ENCODE measurements around the gene ZNF385D. TPM values are rescaled to one million over a fixed set of nuclear protein-coding genes. Genes with fewer than 3 reads are reported as not detected.

ZNF385D gene
- total and polyA plus RNA-seq, 4 donors = 0.08 to 0.50 (median 0.09) TPM

GRCh38 chr3:21750080-21750696 lies 822 bp downstream of the ZNF385D start:
- Histone ChIP-seq H3K4me1 (ENCODE audit: control insufficient read depth in 4 of 4, insufficient read depth in 4 of 4, low read length in 3 of 4) (no peaks in the 10 kb centered on the region), H3K27me3 (ENCODE audit: control insufficient read depth in 4 of 4, insufficient read depth in 4 of 4, low read length in 3 of 4) (peaks cover 0 to 3% (median 1%) of the 10 kb centered on the region in 4 donors), H3K36me3 (ENCODE audit: control insufficient read depth in 4 of 4, insufficient read depth in 3 of 4, low read depth in 1 of 4, low read length in 3 of 4) (no peaks in the 10 kb centered on the region), H3K9me3 (ENCODE audit: control insufficient read depth in 4 of 4, low read length in 3 of 4) (no peaks in the 10 kb centered on the region), H3K4me3 (ENCODE audit: low read depth in 1 of 3, low read length in 3 of 3) (no peak overlapping the region), H3K27ac (ENCODE audit: low read depth in 1 of 2, low read length in 2 of 2) (no peak overlapping the region), H3K9ac (ENCODE audit: low read depth in 1 of 2, low read length in 2 of 2) (no peak overlapping the region)
- DNase-seq (ENCODE audit: low spot score) = no peak
- TF ChIP-seq SP1 (IDR thresholded peaks at IDR 0.05) (no peak), RXRA (IDR thresholded peaks at IDR 0.05) (no peak), HNF4A (conservative IDR thresholded peaks at IDR 0.05) (no peak), YY1 (IDR thresholded peaks at IDR 0.05) (no peak)
- 38% methylated on average over 8 of the region's 8 CpGs for WGBS

DNA sequence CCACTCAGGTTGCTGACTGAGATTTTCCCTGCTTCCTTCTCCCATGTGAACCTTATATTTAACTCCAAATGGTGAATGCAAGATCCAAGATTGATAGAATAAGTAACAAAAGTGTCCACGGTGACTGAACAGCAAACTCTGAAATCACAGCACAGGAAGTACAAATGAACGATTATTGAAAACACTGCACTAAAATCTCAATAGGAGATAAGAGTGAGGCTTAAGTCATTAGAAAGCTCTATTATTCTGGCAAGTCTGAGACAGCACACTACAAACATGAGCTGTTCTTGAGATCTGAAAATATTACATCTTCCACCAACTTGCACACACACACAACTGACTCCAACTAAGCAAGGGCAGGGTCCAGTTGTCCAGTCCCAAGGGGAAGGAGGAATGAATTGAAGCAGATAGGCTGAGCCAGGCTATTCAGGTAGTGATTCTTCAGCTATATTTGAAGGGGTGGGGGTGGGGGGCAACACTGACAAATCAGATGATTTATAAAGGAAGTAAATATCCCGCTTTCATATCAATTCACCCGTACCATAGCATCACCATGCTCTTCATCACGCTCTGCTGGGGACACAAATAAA lies 2.9 kb downstream of the ZNF385D start:
- Histone ChIP-seq H3K4me3 (ENCODE audit: low read depth in 1 of 3, low read length in 3 of 3) (no peak overlapping the region), H3K27me3 (ENCODE audit: control insufficient read depth in 4 of 4, insufficient read depth in 4 of 4, low read length in 3 of 4) (peaks cover 0 to 3% (median 1%) of the 10 kb centered on the region in 4 donors), H3K4me1 (ENCODE audit: control insufficient read depth in 4 of 4, insufficient read depth in 4 of 4, low read length in 3 of 4) (no peaks in the 10 kb centered on the region), H3K9ac (ENCODE audit: low read depth in 1 of 2, low read length in 2 of 2) (no peak overlapping the region), H3K9me3 (ENCODE audit: control insufficient read depth in 4 of 4, low read length in 3 of 4) (no peaks in the 10 kb centered on the region), H3K36me3 (ENCODE audit: control insufficient read depth in 4 of 4, insufficient read depth in 3 of 4, low read depth in 1 of 4, low read length in 3 of 4) (no peaks in the 10 kb centered on the region), H3K27ac (ENCODE audit: low read depth in 1 of 2, low read length in 2 of 2) (no peak overlapping the region)
- whole genome bisulfite sequencing = 77% methylated on average over 5 of the region's 5 CpGs
- no peak for DNase-seq (ENCODE audit: low spot score)
- TF ChIP-seq RXRA (IDR thresholded peaks at IDR 0.05) (no peak), GABPA (IDR thresholded peaks at IDR 0.05 in 1 of 2, conservative IDR thresholded peaks at IDR 0.05 in 1 of 2) (no peak), JUND (IDR thresholded peaks at IDR 0.05) (no peak), EGR1 (IDR thresholded peaks at IDR 0.05; ENCODE audit: low read depth in 2 of 2) (no peak), ATF3 (IDR thresholded peaks at IDR 0.05) (no peak), CTCF (IDR thresholded peaks at IDR 0.05; ENCODE audit: low read depth, low read length, missing input control) (no peak), SP1 (IDR thresholded peaks at IDR 0.05) (no peak)
- TF ChIP-seq, protein P1, sequence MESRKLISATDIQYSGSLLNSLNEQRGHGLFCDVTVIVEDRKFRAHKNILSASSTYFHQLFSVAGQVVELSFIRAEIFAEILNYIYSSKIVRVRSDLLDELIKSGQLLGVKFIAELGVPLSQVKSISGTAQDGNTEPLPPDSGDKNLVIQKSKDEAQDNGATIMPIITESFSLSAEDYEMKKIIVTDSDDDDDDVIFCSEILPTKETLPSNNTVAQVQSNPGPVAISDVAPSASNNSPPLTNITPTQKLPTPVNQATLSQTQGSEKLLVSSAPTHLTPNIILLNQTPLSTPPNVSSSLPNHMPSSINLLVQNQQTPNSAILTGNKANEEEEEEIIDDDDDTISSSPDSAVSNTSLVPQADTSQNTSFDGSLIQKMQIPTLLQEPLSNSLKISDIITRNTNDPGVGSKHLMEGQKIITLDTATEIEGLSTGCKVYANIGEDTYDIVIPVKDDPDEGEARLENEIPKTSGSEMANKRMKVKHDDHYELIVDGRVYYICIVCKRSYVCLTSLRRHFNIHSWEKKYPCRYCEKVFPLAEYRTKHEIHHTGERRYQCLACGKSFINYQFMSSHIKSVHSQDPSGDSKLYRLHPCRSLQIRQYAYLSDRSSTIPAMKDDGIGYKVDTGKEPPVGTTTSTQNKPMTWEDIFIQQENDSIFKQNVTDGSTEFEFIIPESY (IDR thresholded peaks at IDR 0.05) = no peak

DNA sequence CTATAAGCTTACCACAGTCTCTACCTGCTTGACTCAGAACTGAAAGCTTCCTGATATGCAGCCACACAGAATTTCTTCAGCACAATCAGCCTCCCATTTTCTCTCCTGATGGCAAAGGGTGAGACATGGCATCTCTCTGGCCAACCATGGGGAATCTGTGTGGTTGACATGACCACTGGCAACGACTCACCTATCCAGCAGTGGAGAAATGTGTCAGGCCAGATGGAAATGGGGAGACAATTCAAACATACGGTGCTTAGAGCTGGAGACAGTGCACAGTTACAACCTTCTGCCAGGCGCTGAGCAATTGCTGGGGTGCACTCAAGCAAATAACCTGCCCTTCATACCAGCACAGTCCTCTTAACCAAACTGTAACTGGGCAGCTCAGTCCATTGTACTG lies 3.6 kb downstream of the ZNF385D start:
- H3K9ac ChIP-seq (ENCODE audit: low read depth in 1 of 2, low read length in 2 of 2) = no peak overlapping the region
- peaks cover 0 to 3% (median 1%) of the 10 kb centered on the region in 4 donors for H3K27me3 ChIP-seq (ENCODE audit: control insufficient read depth in 4 of 4, insufficient read depth in 4 of 4, low read length in 3 of 4)
- no peaks in the 10 kb centered on the region for H3K4me1 ChIP-seq (ENCODE audit: control insufficient read depth in 4 of 4, insufficient read depth in 4 of 4, low read length in 3 of 4)
- TF ChIP-seq RXRA (IDR thresholded peaks at IDR 0.05) (no peak), RAD21 (IDR thresholded peaks at IDR 0.05) (no peak), NR2F2 (IDR thresholded peaks at IDR 0.05) (no peak), FOXA2 (IDR thresholded peaks at IDR 0.05) (no peak), YY1 (IDR thresholded peaks at IDR 0.05) (no peak), EGR1 (IDR thresholded peaks at IDR 0.05; ENCODE audit: low read depth in 2 of 2) (no peak), REST (IDR thresholded peaks at IDR 0.05) (no peak), HNF4A (conservative IDR thresholded peaks at IDR 0.05) (no peak), HNF4G (IDR thresholded peaks at IDR 0.05) (no peak)
- TF ChIP-seq, protein P1 (IDR thresholded peaks at IDR 0.05) = no peak

More for the DNA sequence above, 3.6 kb downstream of the ZNF385D start:
- Histone ChIP-seq H3K9me3 (ENCODE audit: control insufficient read depth in 4 of 4, low read length in 3 of 4) (no peaks in the 10 kb centered on the region), H3K36me3 (ENCODE audit: control insufficient read depth in 4 of 4, insufficient read depth in 3 of 4, low read depth in 1 of 4, low read length in 3 of 4) (no peaks in the 10 kb centered on the region), H3K4me3 (ENCODE audit: low read depth in 1 of 3, low read length in 3 of 3) (no peak overlapping the region), H3K27ac (ENCODE audit: low read depth in 1 of 2, low read length in 2 of 2) (no peak overlapping the region)
- 66% methylated on average over 3 of the region's 3 CpGs for WGBS
- DNase-seq (ENCODE audit: low spot score) = no peak

Data from liver (tissue), 9 donors.